ENCODE results near the gene GPC6.

GRCh38 chr13:93226623-93227279, at the start of gene GPC6:
- TF ChIP-seq POLR2A (IDR thresholded peaks at IDR 0.05) (no peak), CTCF (IDR thresholded peaks at IDR 0.05) (no peak)
